Measurements from ENCODE around the gene CCDC80. TPM values are rescaled to one million over a fixed set of nuclear protein-coding genes. Genes with fewer than 3 reads are reported as not detected.
A peak's percentile ranks its signal among the peaks of the same experiment; 100 is the strongest.
"Not testable (repeated sequence)": the region's sequence is repeated elsewhere in the genome, so short reads cannot be mapped to it uniquely, and the experiment has no call there.

Gene CCDC80
- total RNA-seq, 1 donor from 2014 or later, result 9.1 TPM

DNA sequence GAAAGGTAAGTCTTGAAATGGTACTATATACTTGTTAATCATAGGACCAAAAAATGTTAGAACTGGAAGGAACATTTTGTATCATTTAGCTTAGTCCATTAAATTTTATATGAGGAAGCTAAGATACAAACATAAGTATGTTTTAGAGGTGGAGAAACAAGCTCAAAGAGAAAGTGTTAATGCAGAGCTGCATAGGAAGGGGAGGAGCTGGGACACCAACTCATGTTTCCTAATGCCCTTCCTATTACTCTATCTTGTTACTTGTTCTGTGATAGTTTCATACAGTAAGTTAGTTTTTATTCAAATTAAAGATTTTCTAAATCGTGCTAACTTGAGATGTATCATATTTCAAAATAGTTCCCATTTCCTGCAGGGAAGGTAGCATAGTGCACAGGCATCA lies 71.7 kb downstream of the CCDC80 start:
- TF ChIP-seq, protein P1, sequence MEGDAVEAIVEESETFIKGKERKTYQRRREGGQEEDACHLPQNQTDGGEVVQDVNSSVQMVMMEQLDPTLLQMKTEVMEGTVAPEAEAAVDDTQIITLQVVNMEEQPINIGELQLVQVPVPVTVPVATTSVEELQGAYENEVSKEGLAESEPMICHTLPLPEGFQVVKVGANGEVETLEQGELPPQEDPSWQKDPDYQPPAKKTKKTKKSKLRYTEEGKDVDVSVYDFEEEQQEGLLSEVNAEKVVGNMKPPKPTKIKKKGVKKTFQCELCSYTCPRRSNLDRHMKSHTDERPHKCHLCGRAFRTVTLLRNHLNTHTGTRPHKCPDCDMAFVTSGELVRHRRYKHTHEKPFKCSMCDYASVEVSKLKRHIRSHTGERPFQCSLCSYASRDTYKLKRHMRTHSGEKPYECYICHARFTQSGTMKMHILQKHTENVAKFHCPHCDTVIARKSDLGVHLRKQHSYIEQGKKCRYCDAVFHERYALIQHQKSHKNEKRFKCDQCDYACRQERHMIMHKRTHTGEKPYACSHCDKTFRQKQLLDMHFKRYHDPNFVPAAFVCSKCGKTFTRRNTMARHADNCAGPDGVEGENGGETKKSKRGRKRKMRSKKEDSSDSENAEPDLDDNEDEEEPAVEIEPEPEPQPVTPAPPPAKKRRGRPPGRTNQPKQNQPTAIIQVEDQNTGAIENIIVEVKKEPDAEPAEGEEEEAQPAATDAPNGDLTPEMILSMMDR (IDR thresholded peaks at IDR 0.05; ENCODE audit: unreplicated experiment), result no peak
- Mint-ChIP-seq H3K4me1 (ENCODE audit: low read depth) (no peaks in the 10 kb centered on the region), H3K27ac (no peak overlapping the region), H3K9me3 (ENCODE audit: low read depth) (no peaks in the 10 kb centered on the region), H3K27me3 (no peaks in the 10 kb centered on the region), H3K36me3 (ENCODE audit: insufficient read depth) (peaks cover 15% of the 10 kb centered on the region), H3K4me3 (ENCODE audit: low read depth) (no peak overlapping the region)
- DNase-seq (ENCODE audit: low spot score, unreplicated experiment), result no peak

DNA sequence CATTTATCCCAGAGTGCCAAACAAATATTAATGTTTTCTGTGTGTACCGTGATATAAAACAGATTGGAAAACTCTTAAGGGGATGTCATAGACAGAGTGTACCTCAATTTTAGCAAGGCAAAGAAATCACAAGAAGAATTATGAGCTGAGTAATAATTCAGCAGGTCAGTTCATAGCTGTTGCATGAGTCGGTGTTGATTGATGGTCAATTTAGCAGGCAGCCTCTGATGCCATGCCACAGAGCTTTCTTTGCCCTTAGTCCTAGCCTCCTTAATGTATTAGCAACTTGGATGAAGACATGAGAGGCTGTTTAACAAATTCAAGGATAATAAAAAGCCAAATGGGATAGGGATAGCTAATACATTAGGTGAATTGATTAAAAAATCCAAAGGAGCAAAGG lies 72.3 kb downstream of the CCDC80 start:
- no peak for DNase-seq (ENCODE audit: low spot score, unreplicated experiment)
- Mint-ChIP-seq H3K9me3 (ENCODE audit: low read depth) (no peaks in the 10 kb centered on the region), H3K27ac (no peak overlapping the region), H3K36me3 (ENCODE audit: insufficient read depth) (peaks cover 15% of the 10 kb centered on the region), H3K4me3 (ENCODE audit: low read depth) (no peak overlapping the region), H3K27me3 (no peaks in the 10 kb centered on the region), H3K4me1 (ENCODE audit: low read depth) (peaks cover 2% of the 10 kb centered on the region)
- TF ChIP-seq, protein P1 (IDR thresholded peaks at IDR 0.05; ENCODE audit: unreplicated experiment), result no peak

DNA sequence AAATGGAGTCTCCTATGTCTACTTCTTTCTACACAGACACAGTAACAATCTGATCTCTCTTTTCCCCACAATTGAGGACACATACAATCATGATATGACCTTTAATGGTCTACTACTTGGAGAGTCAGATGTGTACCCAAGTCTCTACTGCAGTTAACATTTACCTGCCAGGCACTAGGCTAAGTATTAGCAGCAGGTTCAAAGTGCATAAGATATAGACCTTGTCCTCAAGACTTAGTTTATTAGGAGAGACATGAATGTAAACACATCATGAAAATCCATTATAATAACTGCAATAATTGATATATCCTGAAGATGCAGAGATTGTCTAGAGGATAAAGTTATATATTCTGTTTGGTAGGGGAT lies 76.0 kb downstream of the CCDC80 start:
- Mint-ChIP-seq H3K27me3 (no peaks in the 10 kb centered on the region), H3K27ac (no peak overlapping the region), H3K36me3 (ENCODE audit: insufficient read depth) (peaks cover 4% of the 10 kb centered on the region), H3K4me3 (ENCODE audit: low read depth) (no peak overlapping the region), H3K9me3 (ENCODE audit: low read depth) (no peaks in the 10 kb centered on the region), H3K4me1 (ENCODE audit: low read depth) (peaks cover 14% of the 10 kb centered on the region)
- DNase-seq (ENCODE audit: low spot score, unreplicated experiment), result no peak
- TF ChIP-seq, protein P1 (IDR thresholded peaks at IDR 0.05; ENCODE audit: unreplicated experiment), result no peak

DNA sequence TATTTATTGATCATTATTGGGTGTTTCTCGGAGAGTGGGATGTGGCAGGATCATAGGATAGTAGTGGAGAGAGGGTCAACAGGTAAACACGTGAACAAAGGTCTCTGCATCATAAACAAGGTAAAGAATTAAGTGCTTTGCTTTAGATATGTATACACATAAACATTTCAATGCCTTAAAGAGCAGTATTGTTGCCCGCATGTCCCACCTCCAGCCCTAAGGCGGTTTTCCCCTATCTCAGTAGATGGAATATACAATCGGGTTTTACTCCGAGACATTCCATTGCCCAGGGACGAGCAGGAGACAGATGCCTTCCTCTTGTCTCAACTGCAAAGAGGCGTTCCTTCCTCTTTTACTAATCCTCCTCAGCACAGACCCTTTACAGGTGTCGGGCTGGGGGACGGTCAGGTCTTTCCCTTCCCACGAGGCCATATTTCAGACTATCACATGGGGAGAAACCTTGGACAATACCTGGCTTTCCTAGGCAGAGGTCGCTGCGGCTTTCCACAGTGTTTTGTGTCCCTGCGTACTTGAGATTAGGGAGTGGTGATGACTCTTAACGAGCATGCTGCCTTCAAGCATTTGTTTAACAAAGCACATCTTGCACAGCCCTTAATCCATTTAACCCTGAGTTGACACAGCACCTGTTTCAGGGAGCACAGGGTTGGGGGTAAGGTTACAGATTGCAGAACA lies 76.5 kb downstream of the CCDC80 start:
- not testable (repeated sequence) for DNase-seq (ENCODE audit: low spot score, unreplicated experiment); H3K9me3 Mint-ChIP-seq (ENCODE audit: low read depth); H3K36me3 Mint-ChIP-seq (ENCODE audit: insufficient read depth); H3K4me3 Mint-ChIP-seq (ENCODE audit: low read depth); H3K27ac Mint-ChIP-seq; H3K27me3 Mint-ChIP-seq
- H3K4me1 Mint-ChIP-seq (ENCODE audit: low read depth), result peaks cover 20% of the 10 kb centered on the region
- TF ChIP-seq, protein P1 (IDR thresholded peaks at IDR 0.05; ENCODE audit: unreplicated experiment), result peak; percentile 11

DNA sequence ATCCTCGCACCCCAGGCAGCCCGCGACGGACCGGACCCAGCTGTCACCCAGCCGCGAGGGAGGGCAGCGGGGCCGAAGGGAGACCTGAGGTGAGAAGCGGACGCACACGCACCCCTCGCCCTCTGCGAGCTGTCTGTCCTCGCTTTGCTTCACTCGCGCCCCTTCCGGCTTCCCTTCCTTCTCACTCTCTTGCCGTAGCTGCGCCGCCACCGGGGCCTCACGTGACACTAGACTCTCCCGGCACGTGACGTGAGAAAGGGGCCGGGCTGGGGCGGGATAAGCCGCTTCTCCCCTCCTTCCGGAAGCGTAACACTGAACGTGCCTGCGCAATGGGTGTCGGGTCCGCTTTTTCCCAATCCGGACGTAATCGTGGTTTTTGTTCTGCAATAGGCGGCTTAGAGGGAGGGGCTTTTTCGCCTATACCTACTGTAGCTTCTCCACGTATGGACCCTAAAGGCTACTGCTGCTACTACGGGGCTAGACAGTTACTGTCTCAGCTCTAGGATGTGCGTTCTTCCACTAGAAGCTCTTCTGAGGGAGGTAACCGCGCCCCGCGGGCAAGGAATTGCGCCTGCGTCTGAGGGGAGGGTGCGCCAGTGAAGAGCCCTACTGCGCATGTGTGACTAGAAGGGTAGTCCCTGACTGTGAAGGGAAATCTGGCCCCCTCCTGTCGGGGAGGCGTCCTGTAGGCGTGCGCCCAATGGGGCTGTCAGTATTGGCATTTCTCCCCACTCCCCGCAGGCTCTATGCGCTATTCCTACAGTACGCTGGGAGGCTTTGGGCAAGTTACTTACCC lies 79.0 kb downstream of the CCDC80 start, which contains the start of the genes ATG3 and SLC35A5:
Gene ATG3 (minus strand): TSS at position 229 of the 796 bp plus-strand sequence. CDS start 434 bp downstream, outside the sequence.
Gene SLC35A5 (plus strand): TSS at position 312 of the 796 bp plus-strand sequence. CDS start 1,359 bp downstream, outside the sequence.
- peak; percentile 95 for DNase-seq (ENCODE audit: low spot score, unreplicated experiment)
- Mint-ChIP-seq H3K4me1 (ENCODE audit: low read depth) (peaks cover 21% of the 10 kb centered on the region), H3K27me3 (no peaks in the 10 kb centered on the region), H3K4me3 (ENCODE audit: low read depth) (peak within 1 kb of the TSS; percentile 92), H3K9me3 (ENCODE audit: low read depth) (no peaks in the 10 kb centered on the region), H3K36me3 (ENCODE audit: insufficient read depth) (peaks cover 7% of the 10 kb centered on the region), H3K27ac (peak within 1 kb of the TSS; percentile 99)
- TF ChIP-seq, protein P1 (IDR thresholded peaks at IDR 0.05; ENCODE audit: unreplicated experiment), result peak; percentile 9
